Stimulated activated CD8-positive, alpha-beta memory T cell treated with anti-CD3 and anti-CD28 coated beads, Interleukin-7, amount 100 ng/mL, for 1 hour (primary cell): ENCODE results near the gene PGA3.
"Not testable (repeated sequence)": the region's sequence is repeated elsewhere in the genome, so short reads cannot be mapped to it uniquely, and the experiment has no call there.

Source experiments
- DNase-seq, 2 donors: peaks; one replicate each; pipeline ENCODE4 v3.0.0-alpha.2; 2020; ENCODE audit warnings: low read depth in 2 of 2

Gene PGA3

GRCh38 chr11:61171907-61172306, 31.4 kb upstream of the PGA3 start:
- DNase-seq: no peak

- DNase-seq: no peak
Observed at GRCh38 chr11:61172356-61172755, 31.0 kb upstream of the PGA3 start.

GRCh38 chr11:61172888-61173287, 30.4 kb upstream of the PGA3 start:
- DNase-seq: no peak

GRCh38 chr11:61173456-61173855, 29.9 kb upstream of the PGA3 start:
- DNase-seq: no peak

GRCh38 chr11:61174273-61174672, 29.0 kb upstream of the PGA3 start:
- no peak for DNase-seq

GRCh38 chr11:61174949-61175348, 28.4 kb upstream of the PGA3 start:
- DNase-seq: no peak

- DNase-seq: no peak
Observed at GRCh38 chr11:61176446-61176845, 26.9 kb upstream of the PGA3 start.

- DNase-seq: not testable (repeated sequence)
Observed at GRCh38 chr11:61180205-61180604, 23.1 kb upstream of the PGA3 start.

GRCh38 chr11:61181489-61181888, 21.8 kb upstream of the PGA3 start:
- DNase-seq: no peak

GRCh38 chr11:61183645-61184044, 19.7 kb upstream of the PGA3 start:
- no peak for DNase-seq

GRCh38 chr11:61186504-61186903, 16.8 kb upstream of the PGA3 start:
- DNase-seq: no peak

- peak; percentile 61 to 71 for DNase-seq
Observed at GRCh38 chr11:61187505-61188130, 15.7 kb upstream of the PGA3 start.

- DNase-seq: no peak
Observed at GRCh38 chr11:61189933-61190332, 13.4 kb upstream of the PGA3 start.

GRCh38 chr11:61193596-61193995, 9.7 kb upstream of the PGA3 start:
- no peak for DNase-seq

GRCh38 chr11:61194169-61194671, 9.1 kb upstream of the PGA3 start:
- no peak for DNase-seq

- no peak for DNase-seq
Observed at GRCh38 chr11:61194981-61195695, 8.2 kb upstream of the PGA3 start.

GRCh38 chr11:61195719-61196118, 7.6 kb upstream of the PGA3 start:
- DNase-seq: no peak

- DNase-seq: no peak
Observed at GRCh38 chr11:61198361-61198760, 5.0 kb upstream of the PGA3 start.

GRCh38 chr11:61198948-61199523, 4.3 kb upstream of the PGA3 start:
- no peak for DNase-seq

- DNase-seq: no peak
Observed at GRCh38 chr11:61201476-61201875, 1.8 kb upstream of the PGA3 start.

GRCh38 chr11:61203873-61204272, 558 bp downstream of the PGA3 start:
- not testable (repeated sequence) for DNase-seq

- not testable (repeated sequence) for DNase-seq
Observed at GRCh38 chr11:61204502-61205059, 1.3 kb downstream of the PGA3 start.
